KOPT-K1 (cell line): ENCODE results near the gene CACNG4.

Source experiments
- H3K27ac ChIP-seq: fragments of 200-600 bp; sonication (generic); 2 replicates; pipeline ENCODE4 v1.5.1; 2016; ENCODE audit warnings: antibody characterized with exemption, mild to moderate bottlenecking, low read depth, low read length; ENCODE audit not compliant: poor library complexity, severe bottlenecking
- H3K36me3 ChIP-seq: fragments of 200-600 bp; sonication (generic); 2 replicates; pipeline ENCODE4 v1.5.1; 2017; ENCODE audit warnings: antibody characterized with exemption, mild to moderate bottlenecking, low read length, moderate library complexity; ENCODE audit not compliant: insufficient read depth
- H3K9me3 ChIP-seq: fragments of 200-600 bp; sonication (generic); 2 replicates; pipeline ENCODE4 v1.5.1; 2017; ENCODE audit warnings: antibody characterized with exemption, low read length, mild to moderate bottlenecking; ENCODE audit not compliant: insufficient read depth, poor library complexity, severe bottlenecking

Gene CACNG4

DNA sequence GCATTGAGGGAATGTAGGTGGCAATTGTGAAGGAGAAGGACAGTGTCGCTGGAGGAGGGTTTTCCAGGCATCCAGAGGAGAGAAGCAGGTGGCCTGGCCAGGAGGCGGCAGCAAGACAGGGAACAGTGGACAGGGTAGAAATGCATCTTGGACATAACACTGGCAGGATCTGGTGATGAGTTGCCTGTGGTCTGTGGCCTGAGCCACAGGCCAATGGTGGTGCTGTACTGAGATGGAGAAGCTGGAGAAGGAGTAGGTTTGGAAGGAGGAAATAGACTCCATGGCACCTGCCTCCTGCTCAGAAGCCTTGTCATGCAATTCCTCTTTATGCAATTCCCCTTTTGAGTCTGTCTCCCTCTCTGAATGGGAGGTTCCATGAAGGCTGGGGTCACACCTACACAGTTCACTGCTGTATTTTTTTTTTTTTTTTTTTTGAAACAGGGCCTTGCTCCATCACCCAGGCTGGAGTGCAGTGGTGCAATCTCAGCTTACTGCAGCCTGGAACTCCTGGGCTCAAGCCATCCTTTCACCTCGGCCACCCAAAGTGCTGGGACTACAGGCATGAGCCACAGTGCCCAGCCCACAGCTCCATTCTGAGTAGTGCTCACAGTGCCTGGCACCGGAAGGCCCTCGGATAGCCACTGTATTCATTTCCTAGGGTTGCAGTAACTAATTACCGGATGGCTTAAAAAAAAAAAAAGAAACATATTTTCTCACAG is 13.5 kb upstream of the CACNG4 start:
- H3K27ac ChIP-seq: no peak overlapping the region
- no peaks in the 10 kb centered on the region for H3K36me3 ChIP-seq
- no peaks in the 10 kb centered on the region for H3K9me3 ChIP-seq

DNA sequence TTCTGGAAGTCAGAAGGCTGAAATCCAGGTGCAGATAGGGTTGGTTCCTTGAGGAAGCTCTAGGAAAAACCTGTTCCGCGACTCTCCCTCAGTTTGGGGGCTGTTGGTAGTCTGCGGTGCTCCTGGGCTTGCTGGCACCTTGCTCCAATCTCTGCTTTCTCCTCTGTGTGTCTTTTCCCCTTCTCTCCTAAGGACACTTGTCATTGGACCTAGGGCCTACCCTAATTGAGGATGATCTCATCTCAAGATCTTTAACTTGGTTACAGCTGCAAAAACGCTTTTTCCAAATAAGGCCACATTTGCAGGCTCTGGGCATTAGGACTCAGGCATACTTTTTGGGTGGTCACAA is 12.9 kb upstream of the CACNG4 start:
- Histone ChIP-seq H3K27ac (no peak overlapping the region), H3K9me3 (no peaks in the 10 kb centered on the region)

DNA sequence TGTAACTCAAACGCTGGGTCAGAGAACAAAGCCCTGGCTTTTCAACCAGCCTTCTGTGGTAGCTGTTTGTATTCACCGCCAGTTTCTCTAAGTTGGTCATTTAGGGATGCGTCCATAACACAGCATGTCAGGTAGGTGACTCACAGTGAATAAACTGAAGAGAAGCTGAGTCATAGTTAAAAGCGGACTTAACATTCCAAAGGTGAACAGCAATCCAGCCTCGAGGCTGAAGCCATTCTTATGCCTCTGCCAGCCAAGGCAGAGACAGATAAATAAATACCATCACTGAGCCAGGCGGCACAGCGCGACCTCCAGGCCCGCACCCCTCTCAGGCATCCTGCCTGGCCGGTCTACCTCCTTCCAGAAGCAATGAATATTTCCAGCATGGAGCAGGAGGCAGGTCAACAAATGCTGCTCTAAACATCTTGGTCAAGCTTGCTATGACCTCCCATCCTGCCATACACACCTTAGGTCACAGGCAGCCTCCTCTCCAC is 12.4 kb upstream of the CACNG4 start:
- Histone ChIP-seq H3K27ac (no peak overlapping the region), H3K36me3 (no peaks in the 10 kb centered on the region), H3K9me3 (no peaks in the 10 kb centered on the region)

More for the DNA sequence above, 12.9 kb upstream of the CACNG4 start:
- H3K36me3 ChIP-seq: no peaks in the 10 kb centered on the region

DNA sequence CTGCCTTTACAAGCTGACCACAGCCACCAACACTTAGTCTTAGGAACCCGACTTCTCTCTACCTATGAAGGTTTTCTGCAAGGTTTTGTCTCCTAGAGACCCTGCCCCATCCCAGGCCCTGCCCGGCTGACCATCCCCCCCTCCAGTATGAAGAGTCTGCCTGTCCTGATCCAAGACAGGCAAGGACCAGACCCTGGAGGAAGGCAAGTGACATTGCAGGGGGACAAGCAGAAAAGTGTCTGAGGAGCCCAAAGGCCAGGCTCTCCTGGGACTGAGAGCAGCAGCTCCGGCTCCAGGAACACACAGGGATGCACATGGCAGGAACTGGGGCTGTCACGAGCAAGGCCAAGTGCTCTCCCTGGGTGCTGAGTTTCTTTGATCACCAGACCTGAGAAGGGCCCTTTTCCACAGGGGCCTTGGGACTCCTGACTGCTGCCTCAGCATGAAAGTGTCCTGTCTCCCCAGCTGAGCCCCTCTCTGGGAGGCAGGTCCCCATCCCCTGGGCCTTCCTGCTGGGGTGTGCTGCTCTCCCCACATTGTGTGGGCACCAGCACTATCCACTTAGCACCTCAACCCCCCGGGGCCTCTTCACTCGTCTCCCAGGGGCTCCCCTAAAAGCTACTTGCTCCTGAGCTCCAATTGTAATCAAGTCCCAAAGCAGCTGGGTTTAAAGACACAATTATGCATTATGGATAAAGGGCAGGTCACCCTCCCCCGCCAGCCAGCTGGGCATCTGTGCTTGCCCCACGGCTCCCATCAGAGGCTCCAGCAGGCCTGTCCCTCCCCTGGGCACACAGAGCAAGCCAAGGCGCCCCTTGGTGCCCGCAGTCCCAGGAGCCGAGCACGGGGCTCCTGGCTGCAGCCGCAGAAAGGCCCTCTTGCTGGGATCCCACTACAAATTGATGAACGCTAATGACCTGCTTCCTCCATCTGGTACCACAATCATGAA is 11.6 kb upstream of the CACNG4 start:
- Histone ChIP-seq H3K27ac (no peak overlapping the region), H3K36me3 (no peaks in the 10 kb centered on the region), H3K9me3 (no peaks in the 10 kb centered on the region)

DNA sequence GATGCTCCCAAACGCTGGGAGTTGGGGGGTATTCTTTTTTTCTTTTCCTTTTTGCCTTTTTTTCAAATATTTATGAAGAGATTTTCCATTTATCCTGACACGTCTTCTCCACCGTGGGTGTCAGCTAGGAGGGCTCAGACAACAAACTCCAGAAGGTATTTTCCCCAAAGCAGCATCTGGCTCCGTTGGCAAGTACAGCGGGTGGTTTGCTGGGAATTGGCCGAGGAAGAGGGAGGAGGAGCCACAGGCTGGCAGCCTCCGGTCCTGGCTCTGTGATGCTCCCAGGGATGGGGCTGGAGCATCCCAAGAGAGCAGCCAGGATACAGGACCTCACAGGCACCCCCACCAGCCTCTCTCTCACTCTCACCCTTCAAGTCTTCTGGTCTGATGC is 10.9 kb upstream of the CACNG4 start:
- Histone ChIP-seq H3K9me3 (no peaks in the 10 kb centered on the region), H3K36me3 (no peaks in the 10 kb centered on the region), H3K27ac (no peak overlapping the region)

DNA sequence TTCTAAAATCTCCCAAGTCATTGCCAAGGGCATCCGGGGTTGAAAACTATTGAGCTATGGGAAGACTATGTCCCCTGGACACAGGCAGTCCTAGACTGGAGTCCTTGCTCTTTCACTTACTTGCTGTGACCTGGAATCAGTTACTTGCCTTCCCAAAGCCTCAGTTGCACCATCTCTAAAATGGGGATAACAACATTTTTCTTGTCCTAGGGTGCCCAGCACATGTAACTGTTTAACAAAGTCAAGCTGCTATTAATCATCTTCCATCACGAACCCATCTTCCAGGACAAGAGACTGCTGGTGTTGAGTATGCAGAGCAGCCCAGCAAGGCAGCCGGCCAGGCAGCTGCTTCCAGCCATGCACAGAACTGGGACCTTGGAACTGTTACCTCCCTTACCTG is 9.9 kb upstream of the CACNG4 start:
- Histone ChIP-seq H3K9me3 (no peaks in the 10 kb centered on the region), H3K27ac (no peak overlapping the region), H3K36me3 (no peaks in the 10 kb centered on the region)

DNA sequence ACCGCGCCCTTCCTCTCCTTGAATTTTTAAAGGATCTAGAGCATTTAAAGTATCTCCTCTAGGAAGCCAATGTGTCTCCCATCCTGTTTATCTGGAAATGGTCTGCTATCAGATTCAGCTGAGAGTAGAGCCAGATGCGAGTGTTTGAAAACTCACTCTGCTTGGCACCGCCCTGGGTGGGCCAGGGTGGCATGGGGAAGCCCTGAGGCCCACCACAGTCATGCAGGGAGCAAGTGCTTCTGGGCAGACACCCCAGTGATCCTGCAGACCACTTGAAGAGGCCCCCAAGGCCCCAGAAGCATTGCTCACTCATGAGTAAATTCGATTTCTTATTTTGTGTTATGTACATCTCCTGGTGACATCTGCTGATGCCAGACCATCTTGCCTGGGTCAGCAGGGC is 8.7 kb upstream of the CACNG4 start:
- no peak overlapping the region for H3K27ac ChIP-seq

DNA sequence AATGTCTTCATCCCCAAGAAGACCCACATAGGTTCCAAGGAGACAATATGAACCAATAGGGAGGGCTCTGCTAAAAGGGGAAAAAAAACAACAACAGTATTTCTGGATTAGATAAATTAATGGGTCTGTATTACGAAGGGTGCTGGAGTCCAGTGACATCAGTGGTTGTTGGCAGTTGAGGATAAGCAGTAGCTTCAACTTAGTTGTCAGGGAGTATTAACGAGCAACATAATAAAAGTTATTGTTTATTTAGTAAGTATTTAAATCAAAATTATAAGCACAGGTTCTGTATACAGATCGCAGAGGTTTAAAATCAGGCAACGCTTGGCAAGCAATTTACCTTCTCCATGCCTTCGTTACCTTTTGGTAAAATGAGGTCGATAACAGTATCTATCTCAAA is 7.6 kb upstream of the CACNG4 start:
- no peaks in the 10 kb centered on the region for H3K9me3 ChIP-seq
- H3K36me3 ChIP-seq: no peaks in the 10 kb centered on the region
- H3K27ac ChIP-seq: no peak overlapping the region

More for the DNA sequence above, 8.7 kb upstream of the CACNG4 start:
- Histone ChIP-seq H3K9me3 (no peaks in the 10 kb centered on the region), H3K36me3 (no peaks in the 10 kb centered on the region)

DNA sequence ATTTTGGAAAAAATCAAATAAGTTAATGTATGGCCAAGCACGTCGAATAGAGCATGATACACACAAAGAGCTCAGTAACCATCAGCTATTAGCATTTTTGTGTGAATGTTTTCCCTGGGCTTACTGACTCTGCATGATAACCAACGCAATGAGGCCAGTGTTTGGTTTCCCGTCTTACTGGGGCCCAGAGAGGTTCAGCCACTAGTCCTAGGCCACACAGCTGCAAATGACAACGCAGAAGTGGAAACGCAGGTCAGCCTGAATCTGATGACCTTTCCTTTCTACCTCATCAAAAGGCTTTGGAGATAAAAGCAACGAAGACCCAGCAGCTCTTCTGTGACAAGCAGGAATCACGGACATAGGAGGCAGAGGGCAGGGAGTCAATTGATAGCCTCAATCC is 7.2 kb upstream of the CACNG4 start:
- H3K36me3 ChIP-seq: no peaks in the 10 kb centered on the region
- no peak overlapping the region for H3K27ac ChIP-seq
- no peaks in the 10 kb centered on the region for H3K9me3 ChIP-seq

DNA sequence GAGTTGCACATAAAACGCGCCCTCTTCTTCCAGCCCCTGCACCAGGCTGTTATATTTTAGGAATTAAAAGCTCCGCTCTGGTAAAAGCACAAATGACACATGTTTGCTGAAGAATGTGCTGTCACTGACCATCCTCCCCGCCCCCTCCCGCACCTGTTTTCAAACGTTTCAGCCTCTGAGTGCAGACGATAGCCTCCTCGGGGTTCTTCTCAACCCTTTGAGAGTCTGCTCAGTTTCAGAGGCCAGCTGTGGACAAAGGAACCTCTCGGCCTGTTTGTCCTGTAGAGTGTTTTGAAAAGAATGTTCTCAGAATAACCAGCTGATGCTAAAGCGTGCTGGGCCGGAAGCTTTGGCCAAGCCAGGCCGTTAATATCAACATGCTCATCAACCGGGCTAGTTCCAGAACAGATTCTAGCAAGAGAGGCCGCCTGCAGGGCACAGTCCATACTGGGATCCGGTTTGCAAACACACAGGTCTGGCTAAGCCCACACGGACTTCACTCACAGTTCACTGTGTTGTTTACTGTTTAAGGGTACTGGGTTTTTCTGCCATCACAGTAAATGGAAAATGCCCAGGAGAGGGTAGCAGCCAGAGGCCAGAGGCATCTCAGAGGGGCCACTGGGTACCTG is 6.4 kb upstream of the CACNG4 start:
- Histone ChIP-seq H3K27ac (no peak overlapping the region), H3K9me3 (no peaks in the 10 kb centered on the region), H3K36me3 (no peaks in the 10 kb centered on the region)

DNA sequence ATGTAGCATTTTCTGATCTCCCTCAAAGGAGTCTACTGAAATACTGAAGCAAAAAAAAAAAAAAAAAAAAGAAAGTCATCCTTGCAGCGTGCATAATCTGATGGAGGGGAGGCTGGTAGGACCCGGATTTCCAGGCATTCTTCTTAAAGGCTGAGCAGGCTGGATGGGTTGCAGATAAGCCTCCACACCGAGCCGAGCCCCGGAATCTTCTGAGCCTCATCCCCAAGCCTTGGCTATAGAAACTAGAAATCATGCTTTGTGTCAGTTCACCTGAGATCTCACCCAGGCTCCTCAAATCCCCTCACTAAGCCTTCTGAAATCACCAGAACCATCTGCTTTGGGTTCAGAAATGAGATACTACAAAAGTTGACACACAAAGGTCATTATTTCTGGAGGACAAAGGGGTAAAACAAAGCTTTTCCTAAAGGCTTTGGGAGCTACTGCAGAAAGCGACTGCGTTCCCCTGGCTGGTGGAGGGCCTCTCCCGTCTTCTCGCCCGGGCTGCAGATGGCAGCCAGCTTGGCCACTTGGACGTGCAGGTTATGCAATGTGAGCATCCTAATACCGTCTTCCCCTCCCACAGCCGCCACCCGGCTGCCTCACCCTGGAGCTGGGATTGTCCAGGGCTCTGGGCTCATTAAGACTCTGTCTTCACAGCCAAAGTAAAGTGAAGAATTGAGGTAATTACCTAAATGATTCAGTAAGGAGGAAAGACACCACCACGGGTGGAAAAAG is 4.7 kb upstream of the CACNG4 start:
- no peaks in the 10 kb centered on the region for H3K36me3 ChIP-seq
- H3K9me3 ChIP-seq: no peaks in the 10 kb centered on the region
- no peak overlapping the region for H3K27ac ChIP-seq

DNA sequence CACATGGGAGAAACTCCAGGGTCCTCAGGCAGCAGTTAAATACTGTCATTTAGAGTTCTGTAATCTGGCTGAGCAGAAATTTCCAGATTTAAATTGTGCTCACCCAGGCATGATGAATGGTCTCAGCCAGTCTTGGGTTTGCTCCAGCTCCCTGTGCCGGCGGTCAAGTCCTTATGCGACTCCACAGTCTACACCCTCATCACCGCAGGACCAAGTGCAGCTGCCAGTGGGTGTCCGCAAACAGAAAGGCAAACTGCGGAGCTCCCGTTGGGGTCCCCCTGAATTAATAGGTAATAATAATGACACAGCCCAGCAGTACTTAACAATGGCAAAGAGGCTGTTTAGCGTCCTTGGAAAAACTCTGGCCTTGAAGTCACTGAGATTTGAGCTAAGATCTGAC is 3.9 kb upstream of the CACNG4 start:
- Histone ChIP-seq H3K36me3 (no peaks in the 10 kb centered on the region), H3K9me3 (no peaks in the 10 kb centered on the region), H3K27ac (no peak overlapping the region)

DNA sequence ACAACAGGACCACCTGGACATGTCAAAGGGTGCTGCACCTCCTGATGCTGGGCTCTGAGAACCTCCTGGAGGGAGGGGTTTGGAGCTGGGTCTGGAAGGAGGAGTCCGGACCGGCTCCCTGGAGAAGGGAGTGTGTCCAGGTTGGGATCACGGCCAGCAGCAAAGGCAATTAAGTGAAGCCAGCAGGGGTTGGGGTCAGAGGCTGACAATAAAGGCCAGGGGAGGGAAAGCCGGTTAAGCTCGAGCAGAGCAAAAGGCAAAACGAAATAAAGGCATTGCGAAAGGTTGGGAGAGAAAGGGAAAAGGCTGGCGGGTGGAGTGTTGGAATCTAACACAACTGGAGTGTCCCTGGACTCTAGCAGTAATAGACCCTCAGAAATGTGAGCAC is 992 bp upstream of the CACNG4 start:
- H3K27ac ChIP-seq: no peak overlapping the region
- H3K9me3 ChIP-seq: no peaks in the 10 kb centered on the region
- no peaks in the 10 kb centered on the region for H3K36me3 ChIP-seq

DNA sequence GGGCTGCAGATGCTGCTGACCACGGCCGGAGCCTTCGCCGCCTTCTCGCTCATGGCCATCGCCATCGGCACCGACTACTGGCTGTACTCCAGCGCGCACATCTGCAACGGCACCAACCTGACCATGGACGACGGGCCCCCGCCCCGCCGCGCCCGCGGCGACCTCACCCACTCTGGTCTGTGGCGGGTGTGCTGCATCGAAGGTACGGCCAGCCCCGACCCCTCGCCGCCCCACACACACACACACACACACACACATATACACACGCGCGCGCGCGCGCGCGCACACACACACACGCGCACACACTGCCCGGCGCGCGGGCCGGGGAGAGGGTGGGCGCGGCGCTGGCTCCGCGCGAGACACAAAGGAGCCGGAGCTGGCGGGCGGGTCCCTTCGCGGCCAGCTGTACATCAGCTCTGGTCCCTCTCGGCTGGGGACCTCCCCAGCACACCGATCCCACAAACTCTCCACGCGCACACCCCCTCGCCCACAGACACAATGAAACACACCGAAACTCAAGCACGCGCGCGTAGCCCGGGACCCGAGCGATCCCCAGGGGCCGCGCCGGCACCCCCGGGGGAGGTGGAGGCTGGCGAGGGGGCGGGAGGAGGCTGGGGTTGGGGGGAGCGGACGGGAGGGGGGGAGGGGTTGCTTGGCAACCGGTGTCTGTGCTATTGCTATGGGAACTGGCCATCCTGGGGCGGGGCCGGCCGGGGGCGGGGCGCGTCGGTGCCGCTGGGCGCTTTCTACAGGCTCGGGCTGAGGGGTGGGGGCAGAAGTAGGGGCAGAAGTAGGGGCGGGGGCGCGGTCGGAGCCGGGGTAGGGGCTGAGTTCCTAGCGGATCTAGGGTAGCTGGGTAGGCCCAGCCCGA is 658 bp downstream of the CACNG4 start:
- H3K9me3 ChIP-seq: no peaks in the 10 kb centered on the region
- H3K36me3 ChIP-seq: no peaks in the 10 kb centered on the region
- no peak overlapping the region for H3K27ac ChIP-seq
